ENCODE measurements around the gene CYB5RL.

DNA sequence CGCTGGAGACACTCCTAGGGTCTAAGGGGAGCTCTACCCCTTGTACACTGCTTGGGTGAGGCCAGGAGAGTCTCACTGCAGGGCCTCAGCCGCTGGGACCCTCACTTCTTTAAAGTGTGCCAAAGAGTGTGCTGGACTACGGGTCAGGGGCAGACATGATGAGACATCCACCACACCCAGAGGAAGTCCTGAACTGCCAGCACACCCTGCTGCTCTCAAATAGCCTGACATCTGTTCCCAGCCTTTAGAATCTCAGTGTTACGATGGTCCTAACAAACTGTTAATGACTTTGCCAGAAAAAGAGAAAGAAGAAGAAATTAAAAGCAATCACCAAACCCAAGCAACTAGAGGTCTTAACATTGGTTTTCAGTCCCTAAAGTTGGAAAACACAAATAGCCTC lies 49.1 kb upstream of the CYB5RL start:
- TF ChIP-seq POLR2A (IDR thresholded peaks at IDR 0.05; ENCODE audit: low read depth, low read length) (no peak), SPI1 (IDR thresholded peaks at IDR 0.05; ENCODE audit: low read depth, low read length) (no peak)

Data from GM12891 (cell line).